GM23338 (cell line): ENCODE data around the gene UNC45B. TPM values are rescaled to one million over a fixed set of nuclear protein-coding genes. Genes with fewer than 3 reads are reported as not detected.
"Not testable (repeated sequence)": the region's sequence is repeated elsewhere in the genome, so short reads cannot be mapped to it uniquely, and the experiment has no call there.

ENCODE experiments used
- ATAC-seq: fragments of 200-7000 bp; cut with Tn5 transposase; 3 replicates; pipeline ENCODE4 v1.9.1; 2020
- DNase-seq: peaks from one replicate; pipeline ENCODE4 v3.0.0-alpha.2; 2015; ENCODE audit warnings: low spot score
- H2AFZ ChIP-seq: fragments of 200-600 bp; sonication (generic); 2 replicates; pipeline ENCODE4 v1.8.0; 2016; ENCODE audit warnings: antibody characterized with exemption, mild to moderate bottlenecking, moderate library complexity
- H3F3A ChIP-seq: fragments of 200-600 bp; sonication (generic); replicated peaks from 2 replicates; pipeline ENCODE4 v1.8.0; 2017; ENCODE audit warnings: antibody characterized with exemption, mixed run types, low read depth
- H3K27ac ChIP-seq: fragments of 200-600 bp; sonication (generic); 2 replicates; pipeline ENCODE4 v1.6.1; 2016; ENCODE audit warnings: low read depth
- H3K27me3 ChIP-seq: fragments of 200-600 bp; sonication (generic); 2 replicates; pipeline ENCODE4 v1.8.0; 2016; ENCODE audit warnings: mild to moderate bottlenecking, mixed run types, moderate library complexity; ENCODE audit not compliant: insufficient read depth
- H3K36me3 ChIP-seq: fragments of 200-600 bp; sonication (generic); 2 replicates; pipeline ENCODE4 v1.8.0; 2016; ENCODE audit warnings: mild to moderate bottlenecking; ENCODE audit not compliant: insufficient read depth
- H3K4me1 ChIP-seq: fragments of 200-600 bp; sonication (generic); 2 replicates; pipeline ENCODE4 v1.8.0; 2016; ENCODE audit warnings: mild to moderate bottlenecking, moderate library complexity; ENCODE audit not compliant: insufficient read depth
- H3K4me2 ChIP-seq: fragments of 200-600 bp; sonication (generic); 2 replicates; pipeline ENCODE4 v1.7.1; 2017; ENCODE audit warnings: mixed run types
- H3K4me3 ChIP-seq: fragments of 200-600 bp; sonication (generic); 2 replicates; pipeline ENCODE4 v1.6.1; 2016; ENCODE audit warnings: mixed run types
- H3K79me2 ChIP-seq: fragments of 200-600 bp; sonication (generic); replicated peaks from 2 replicates; pipeline ENCODE4 v1.8.0; 2017; ENCODE audit warnings: mild to moderate bottlenecking; ENCODE audit not compliant: insufficient read depth
- H3K9me2 ChIP-seq: fragments of 200-600 bp; sonication (generic); 2 replicates; pipeline ENCODE4 v1.8.0; 2017; ENCODE audit not compliant: insufficient read depth
- H4K20me1 ChIP-seq: fragments of 200-600 bp; sonication (generic); replicated peaks from 2 replicates; pipeline ENCODE4 v1.8.0; 2017; ENCODE audit warnings: mild to moderate bottlenecking; ENCODE audit not compliant: insufficient read depth
- H3K27ac Mint-ChIP-seq: 2 replicates; pipeline ENCODE4 v1.8.0; 2020; ENCODE audit warnings: inconsistent platforms, mild to moderate bottlenecking, moderate library complexity, mixed read lengths
- H3K27me3 Mint-ChIP-seq: 3 replicates; pipeline ENCODE4 v1.8.0; 2022; ENCODE audit warnings: low read depth, mild to moderate bottlenecking, moderate library complexity, mixed read lengths, inconsistent platforms; ENCODE audit not compliant: insufficient read depth, poor library complexity
- H3K36me3 Mint-ChIP-seq: 3 replicates; pipeline ENCODE4 v1.8.0; 2021; ENCODE audit warnings: low read depth, mild to moderate bottlenecking, inconsistent platforms, moderate library complexity, mixed read lengths
- H3K4me1 Mint-ChIP-seq: 3 replicates; pipeline ENCODE4 v1.8.0; 2020; ENCODE audit warnings: mild to moderate bottlenecking, inconsistent platforms, mixed read lengths
- H3K4me3 Mint-ChIP-seq: 3 replicates; pipeline ENCODE4 v1.8.0; 2021; ENCODE audit warnings: moderate library complexity, mild to moderate bottlenecking, inconsistent platforms, mixed read lengths
- H3K9me3 Mint-ChIP-seq: 3 replicates; pipeline ENCODE4 v1.8.0; 2020; ENCODE audit warnings: moderate library complexity, mild to moderate bottlenecking, inconsistent platforms, mixed read lengths
- CREB1 ChIP-seq: fragments of 250-450 bp; sonication (Bioruptor Pico); IDR thresholded peaks from 2 replicates; pipeline ENCODE4 v1.5.0; 2020; ENCODE audit warnings: low read depth, mild to moderate bottlenecking, moderate library complexity
- ETS1 ChIP-seq: IDR thresholded peaks from 2 replicates; pipeline ENCODE4 v1.6.1; 2016; ENCODE audit warnings: antibody characterized with exemption
- EZH2 ChIP-seq: fragments of 200-600 bp; sonication (generic); IDR thresholded peaks from one replicate; pipeline ENCODE4 v1.8.0; 2017; ENCODE audit warnings: antibody characterized with exemption, mild to moderate bottlenecking, low read depth; ENCODE audit not compliant: unreplicated experiment
- EZH2phosphoT487 ChIP-seq: fragments of 200-600 bp; sonication (generic); IDR thresholded peaks from one replicate; pipeline ENCODE4 v1.8.1; 2018; ENCODE audit warnings: antibody characterized with exemption; ENCODE audit not compliant: unreplicated experiment
- JUNB ChIP-seq: IDR thresholded peaks from one replicate; pipeline ENCODE4 v1.6.1; 2016; ENCODE audit warnings: antibody characterized with exemption; ENCODE audit not compliant: unreplicated experiment
- NANOG ChIP-seq: IDR thresholded peaks from 2 replicates; pipeline ENCODE4 v1.6.1; 2016; ENCODE audit warnings: antibody characterized with exemption, borderline replicate concordance
- POLR2AphosphoS5 ChIP-seq: IDR thresholded peaks from 2 replicates; pipeline ENCODE4 v1.6.1; 2016; ENCODE audit warnings: antibody characterized with exemption, low read depth
- STAT1 ChIP-seq: IDR thresholded peaks from one replicate; pipeline ENCODE4 v1.6.1; 2016; ENCODE audit warnings: antibody characterized with exemption; ENCODE audit not compliant: unreplicated experiment
- ZNF331 ChIP-seq: fragments of 250-450 bp; sonication (Bioruptor Pico); IDR thresholded peaks from 2 replicates; pipeline ENCODE4 v1.5.0; 2020; ENCODE audit warnings: low read depth, mild to moderate bottlenecking, moderate library complexity
- ZNF462 ChIP-seq: fragments of 250-450 bp; sonication (Bioruptor Pico); IDR thresholded peaks from 2 replicates; pipeline ENCODE4 v1.5.0; 2020; ENCODE audit warnings: mild to moderate bottlenecking, moderate library complexity
- polyA plus RNA-seq: library from polyadenylated mRNA; unstranded; fragments of >200 nt; fragmentation: Nextera tagmentation; extraction: Ambion mirVana; gene quantifications from 2 replicates; pipeline ENCODE4 v1.2.1, GENCODE V29; 2016
- total RNA-seq: library from RNA; depleted of rRNA; stranded (reverse); fragments of >200 nt; shearing (Covaris generic); gene quantifications from 2 replicates; pipeline ENCODE4 v1.2.3, GENCODE V29; 2014

UNC45B gene
- total and polyA plus RNA-seq, 2 experiments from 2014 or later = 0.03 TPM; not detected in 1

- peaks cover 50% of the 10 kb centered on the region for H3K9me3 Mint-ChIP-seq
- not testable (repeated sequence) for H3K27ac Mint-ChIP-seq, H3K27me3 ChIP-seq, H3K4me3 Mint-ChIP-seq, H4K20me1 ChIP-seq, H3K36me3 Mint-ChIP-seq, H3K36me3 ChIP-seq, H3K27me3 Mint-ChIP-seq, H3K4me1 ChIP-seq, H3K9me2 ChIP-seq, H3K4me3 ChIP-seq, H2AFZ ChIP-seq, H3K4me2 ChIP-seq, H3K79me2 ChIP-seq, ATAC-seq, H3K27ac ChIP-seq, DNase-seq, H3F3A ChIP-seq, H3K4me1 Mint-ChIP-seq
Observed at GRCh38 chr17:35202582-35202981, 55.0 kb downstream of the UNC45B start.

GRCh38 chr17:35210741-35211140 lies 63.1 kb downstream of the UNC45B start:
- peaks cover 4% of the 10 kb centered on the region; the same call in 2 of the 3 replicates for H3K9me3 Mint-ChIP-seq
- Histone ChIP-seq H3K36me3 (no peaks in the 10 kb centered on the region), H3K9me2 (no peaks in the 10 kb centered on the region), H3K79me2 (no peaks in the 10 kb centered on the region), H2AFZ (no peak overlapping the region), H4K20me1 (no peaks in the 10 kb centered on the region), H3K4me1 (no peaks in the 10 kb centered on the region), H3K27me3 (no peaks in the 10 kb centered on the region), H3K27ac (no peak overlapping the region), H3K4me3 (no peak overlapping the region), H3K4me2 (no peak overlapping the region), H3F3A (no peaks in the 10 kb centered on the region)
- no peak overlapping the region for H3K4me3 Mint-ChIP-seq
- no peaks in the 10 kb centered on the region for H3K36me3 Mint-ChIP-seq
- H3K27me3 Mint-ChIP-seq = peaks cover 7% of the 10 kb centered on the region
- H3K4me1 Mint-ChIP-seq = peaks cover 2% of the 10 kb centered on the region; the same call in 2 of the 3 replicates
- TF ChIP-seq STAT1 = no peak
- no peak overlapping the region for H3K27ac Mint-ChIP-seq
- ATAC-seq = no peak
- DNase-seq = no peak

- H3F3A ChIP-seq = no peaks in the 10 kb centered on the region
- no peaks in the 10 kb centered on the region for H3K9me2 ChIP-seq
- no peaks in the 10 kb centered on the region for H3K4me1 ChIP-seq
- no peak overlapping the region for H3K27ac Mint-ChIP-seq
- no peaks in the 10 kb centered on the region for H3K36me3 ChIP-seq
- H3K4me3 ChIP-seq = no peak overlapping the region
- H3K4me3 Mint-ChIP-seq = no peak overlapping the region
- peaks cover 7% of the 10 kb centered on the region for H3K27me3 Mint-ChIP-seq
- no peak overlapping the region for H3K4me2 ChIP-seq
- no peaks in the 10 kb centered on the region for H3K36me3 Mint-ChIP-seq
- H4K20me1 ChIP-seq = no peaks in the 10 kb centered on the region
- no peak overlapping the region for H3K27ac ChIP-seq
- ATAC-seq (no peak), DNase-seq (no peak)
- no peaks in the 10 kb centered on the region for H3K27me3 ChIP-seq
- H3K9me3 Mint-ChIP-seq = no peaks in the 10 kb centered on the region
- peaks cover 6% of the 10 kb centered on the region for H3K4me1 Mint-ChIP-seq
- H3K79me2 ChIP-seq = no peaks in the 10 kb centered on the region
- H2AFZ ChIP-seq = no peak overlapping the region
- TF ChIP-seq CREB1 (no peak), ETS1 (no peak), POLR2AphosphoS5 (no peak), NANOG (no peak), EZH2phosphoT487 (no peak), JUNB (no peak), ZNF462 (CRISPR knock-in tag) (no peak), EZH2 (no peak), STAT1 (no peak), ZNF331 (no peak)
Observed at GRCh38 chr17:35212668-35213067, 65.1 kb downstream of the UNC45B start.
